IMR-90 (cell line): ENCODE results near the gene SRCAP. TPM values are rescaled to one million over a fixed set of nuclear protein-coding genes. Genes with fewer than 3 reads are reported as not detected.

Experiments used
- ATAC-seq: fragments of 200-7000 bp; cut with Tn5 transposase; 2 replicates; pipeline ENCODE4 v1.9.1; 2020; ENCODE audit warnings: low read depth, mild to moderate bottlenecking, moderate library complexity
- BruUV-seq: library from RNA; stranded (reverse); fragments of 400-500 nt; replicated peaks from 2 replicates; lab custom pipeline; 2021; lab: Mats Ljungman, UMichigan
- CTCF ChIA-PET: fragments of 300-600 bp; formaldehyde crosslinking; extraction: SDS; loops from one replicate; lab custom pipeline; 2021; ENCODE audit warnings: antibody characterized with exemption; lab: Yijun Ruan, JAX
- POLR2A ChIA-PET: fragments of 300-600 bp; sonication (Branson Sonifier 250); formaldehyde crosslinking; loops from one replicate; lab custom pipeline; 2022; ENCODE audit warnings: antibody characterized with exemption; ENCODE audit not compliant: unreplicated experiment; lab: Charles Lee
- DNase-seq: peaks from one replicate; pipeline ENCODE4 v3.0.0; 2013
- H2AFZ ChIP-seq: replicated peaks from 2 replicates; pipeline ENCODE3; 2013; ENCODE audit warnings: low read length, mild to moderate bottlenecking; ENCODE audit not compliant: poor library complexity
- H2AK5ac ChIP-seq: 2 replicates; pipeline ENCODE4 v1.6.1; 2013; ENCODE audit warnings: low read depth, low read length, inconsistent platforms
- H2AK9ac ChIP-seq: replicated peaks from 2 replicates; pipeline ENCODE3; 2013; ENCODE audit warnings: mild to moderate bottlenecking, low read depth, low read length, moderate library complexity; ENCODE audit not compliant: poor library complexity
- H2BK120ac ChIP-seq: 2 replicates; pipeline ENCODE4 v1.6.1; 2013; ENCODE audit warnings: low read depth, low read length, inconsistent platforms
- H2BK15ac ChIP-seq: 3 replicates; pipeline ENCODE4 v1.6.1; 2013; ENCODE audit warnings: low read depth, low read length, inconsistent platforms
- H2BK20ac ChIP-seq: 2 replicates; pipeline ENCODE4 v1.6.1; 2013; ENCODE audit warnings: low read depth, mild to moderate bottlenecking, inconsistent platforms, low read length, moderate library complexity
- H2BK5ac ChIP-seq: 2 replicates; pipeline ENCODE4 v1.6.1; 2013; ENCODE audit warnings: mild to moderate bottlenecking, low read depth, low read length, inconsistent platforms; ENCODE audit not compliant: poor library complexity, severe bottlenecking
- H3K14ac ChIP-seq: replicated peaks from 2 replicates; pipeline ENCODE4 v1.6.1; 2013; ENCODE audit warnings: low read depth, low read length, inconsistent platforms
- H3K18ac ChIP-seq: 2 replicates; pipeline ENCODE4 v1.6.1; 2013; ENCODE audit warnings: low read depth, low read length, control low read depth
- H3K23ac ChIP-seq: 2 replicates; pipeline ENCODE4 v1.6.1; 2013; ENCODE audit warnings: low read depth, low read length, inconsistent platforms
- H3K27ac ChIP-seq: 2 replicates; pipeline ENCODE4 v1.5.1; 2013; ENCODE audit warnings: mild to moderate bottlenecking, control low read depth, low read length; ENCODE audit not compliant: insufficient read depth
- H3K27me3 ChIP-seq: 2 replicates; pipeline ENCODE4 v1.6.1; 2013; ENCODE audit warnings: low read length; ENCODE audit not compliant: control insufficient read depth, insufficient read depth
- H3K36me3 ChIP-seq: 2 replicates; pipeline ENCODE4 v1.6.1; 2013; ENCODE audit warnings: low read length, mixed read lengths; ENCODE audit not compliant: control insufficient read depth, insufficient read depth
- H3K4ac ChIP-seq: 2 replicates; pipeline ENCODE4 v1.6.1; 2013; ENCODE audit warnings: low read depth, low read length, inconsistent platforms
- H3K4me1 ChIP-seq: 2 replicates; pipeline ENCODE4 v1.6.1; 2013; ENCODE audit warnings: low read length, mixed read lengths; ENCODE audit not compliant: control insufficient read depth, insufficient read depth
- H3K4me2 ChIP-seq: 2 replicates; pipeline ENCODE4 v1.6.1; 2013; ENCODE audit warnings: low read depth, mild to moderate bottlenecking, control low read depth, low read length, moderate library complexity
- H3K4me3 ChIP-seq: 2 replicates; pipeline ENCODE4 v1.5.1; 2013; ENCODE audit warnings: low read depth, mild to moderate bottlenecking, control low read depth, low read length, moderate library complexity; ENCODE audit not compliant: insufficient read depth
- H3K56ac ChIP-seq: 2 replicates; pipeline ENCODE4 v1.6.1; 2013; ENCODE audit warnings: low read length, inconsistent platforms; ENCODE audit not compliant: insufficient read depth; ENCODE audit errors: extremely low read depth
- H3K79me1 ChIP-seq, 2 experiments: 2 replicates each; pipeline ENCODE4 v1.6.1; 2013; ENCODE audit warnings: low read length in 2 of 2, inconsistent platforms in 1 of 2, low read depth in 1 of 2
- H3K9ac ChIP-seq: 2 replicates; pipeline ENCODE4 v1.6.1; 2013; ENCODE audit warnings: low read depth, low read length, control low read depth
- H3K9me1 ChIP-seq: 2 replicates; pipeline ENCODE4 v1.6.1; 2013; ENCODE audit warnings: low read length, inconsistent platforms; ENCODE audit not compliant: insufficient read depth
- H3K9me3 ChIP-seq: 2 replicates; pipeline ENCODE4 v1.6.1; 2013; ENCODE audit warnings: low read length; ENCODE audit not compliant: control insufficient read depth, insufficient read depth
- H4K20me1 ChIP-seq: 2 replicates; pipeline ENCODE4 v1.6.1; 2013; ENCODE audit warnings: low read length, inconsistent platforms; ENCODE audit not compliant: insufficient read depth
- H4K5ac ChIP-seq: 2 replicates; pipeline ENCODE4 v1.6.1; 2013; ENCODE audit warnings: mild to moderate bottlenecking, low read depth, low read length, control low read depth
- H4K8ac ChIP-seq, 2 experiments: 2 replicates each; pipeline ENCODE4 v1.6.1; 2013; ENCODE audit warnings: low read depth in 2 of 2, low read length in 2 of 2, control low read depth in 1 of 2, inconsistent platforms in 1 of 2
- H4K91ac ChIP-seq: 2 replicates; pipeline ENCODE4 v1.6.1; 2013; ENCODE audit warnings: low read depth, low read length, inconsistent platforms; ENCODE audit not compliant: insufficient read depth
- CEBPB ChIP-seq: IDR thresholded peaks from 2 replicates; pipeline ENCODE4 v1.6.1; 2012; ENCODE audit warnings: low read depth, low read length, improper control_type of control experiment
- MAFK ChIP-seq: IDR thresholded peaks from 2 replicates; pipeline ENCODE4 v1.6.1; 2012; ENCODE audit warnings: low read depth, low read length, improper control_type of control experiment
- whole genome bisulfite sequencing, 2 experiments: methylation state at CpG; one replicate each; pipeline versions ENCODE4 v1.1.5 to v1.1.7; 2013; ENCODE audit warnings: missing lambda C conversion rate in 2 of 2; ENCODE audit not compliant: insufficient read length in 1 of 2; ENCODE audit errors: extremely low coverage in 2 of 2; 5-methylcytosine and 5-hydroxymethylcytosine counted together
- dilution Hi-C: fragments of 300-500 bp; cut with HindIII; formaldehyde crosslinking; loops from one replicate; pipeline ENCODE4 v1.14.3; 2018; ENCODE audit warnings: low sequenced_read_pairs; ENCODE audit not compliant: unreplicated experiment
- in situ Hi-C: fragments of 300-500 bp; cut with MboI; formaldehyde crosslinking; loops from 3 replicates; pipeline ENCODE4 v1.14.3; 2019; ENCODE audit warnings: low sequenced_read_pairs, inconsistent platforms, mixed read lengths
- intact Hi-C: fragments of 100-400 bp; cut with micrococcal nuclease; formaldehyde crosslinking; loops from 2 replicates; pipeline ENCODE4 v1.10.0; 2022
- polyA plus RNA-seq, 3 experiments: library from polyadenylated mRNA; depleted of rRNA; stranded (reverse); fragments of >200 nt; gene quantifications; 2 replicates each; pipeline ENCODE4 v1.2.3, GENCODE V29; 2012; ENCODE audit warnings: low replicate concordance in 1 of 3
- total RNA-seq: library from RNA; depleted of rRNA; stranded (reverse); fragments of >200 nt; gene quantifications from 2 replicates; pipeline ENCODE4 v1.2.3, GENCODE V29; 2012

SRCAP gene
- total and polyA plus RNA-seq, 2 of the 4 experiments (the other 2 are of a cell fraction) = 4.5 to 8.2 TPM

GRCh38 chr16:30771726-30772125 is 72.8 kb downstream of the SRCAP start:
- H3K9me1 ChIP-seq = 0 out of 2 replicates have a peak, but pooled peaks cover 8% of the 10 kb centered on the region
- DNase-seq (no peak), ATAC-seq (no peak)
- H3K79me1 ChIP-seq = peaks cover 11 to 64% of the 10 kb centered on the region in 2 experiments
- CTCF ChIA-PET = no interaction called here
- no peaks in the 10 kb centered on the region for H3K9me3 ChIP-seq
- no peak overlapping the region for H3K27ac ChIP-seq
- H2BK120ac ChIP-seq = no peak overlapping the region
- TF ChIP-seq CEBPB (no peak), MAFK (no peak)
- no peak overlapping the region for H2AFZ ChIP-seq
- peaks cover 8% of the 10 kb centered on the region for H3K4me1 ChIP-seq
- H2AK9ac ChIP-seq = no peak overlapping the region
- no peak overlapping the region for H4K5ac ChIP-seq
- no peak overlapping the region for H3K18ac ChIP-seq
- H4K8ac ChIP-seq = no peak overlapping the region
- peaks cover 58% of the 10 kb centered on the region for H3K36me3 ChIP-seq
- no peak overlapping the region for H2BK15ac ChIP-seq
- BruUV-seq = no TSS peak
- H3K4me2 ChIP-seq = no peak overlapping the region
- no peaks in the 10 kb centered on the region for H3K27me3 ChIP-seq
- H4K20me1 ChIP-seq = peaks cover 3% of the 10 kb centered on the region; the same call in 1 of the 2 replicates
- no peak overlapping the region for H3K23ac ChIP-seq
- WGBS, 2 experiments = 100% methylated on average over 2 of the region's 14 CpGs; no CpG with 5 or more reads in 1 of the 2 experiments
- H2BK20ac ChIP-seq = no peak overlapping the region
- no peak overlapping the region for H3K14ac ChIP-seq
- dilution Hi-C loops = no loop called here
- in situ Hi-C loops = no loop called here
- H3K4ac ChIP-seq = no peak overlapping the region
- no peak overlapping the region for H2BK5ac ChIP-seq
- POLR2A ChIA-PET = no interaction called here
- no peak overlapping the region for H3K9ac ChIP-seq
- no peak overlapping the region for H3K4me3 ChIP-seq
- H4K91ac ChIP-seq = no peak overlapping the region
- no peak overlapping the region for H3K56ac ChIP-seq
- intact Hi-C loops = no loop called here
- H2AK5ac ChIP-seq = no peak overlapping the region
